Measurements from ENCODE around the gene CHMP4B. TPM values are rescaled to one million over a fixed set of nuclear protein-coding genes. Genes with fewer than 3 reads are reported as not detected.

The CHMP4B gene
- total and polyA plus RNA-seq, 12 donors: 87.5 to 246 (median 103) TPM

DNA sequence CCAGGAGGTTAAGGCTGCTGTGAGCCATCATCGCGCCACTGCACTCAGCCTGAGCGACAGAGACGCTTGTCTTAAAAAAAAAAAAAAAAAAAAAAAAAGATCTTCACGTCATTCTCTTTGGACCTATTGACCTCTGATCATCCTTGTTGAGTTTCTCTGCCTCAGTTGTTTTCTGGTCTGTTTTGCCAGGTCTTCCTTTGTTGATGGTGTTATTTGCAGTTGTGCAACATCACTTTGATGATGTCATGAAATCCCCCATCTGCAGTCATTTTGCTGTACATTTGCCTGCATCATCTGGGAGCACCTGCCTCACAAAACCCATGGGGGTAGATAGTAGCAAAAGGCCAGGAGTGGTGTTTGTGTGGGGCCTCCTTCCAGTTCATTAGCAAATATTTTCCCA lies 39.2 kb upstream of the CHMP4B start:
- DNase-seq: no peak
- TF ChIP-seq, protein P1, sequence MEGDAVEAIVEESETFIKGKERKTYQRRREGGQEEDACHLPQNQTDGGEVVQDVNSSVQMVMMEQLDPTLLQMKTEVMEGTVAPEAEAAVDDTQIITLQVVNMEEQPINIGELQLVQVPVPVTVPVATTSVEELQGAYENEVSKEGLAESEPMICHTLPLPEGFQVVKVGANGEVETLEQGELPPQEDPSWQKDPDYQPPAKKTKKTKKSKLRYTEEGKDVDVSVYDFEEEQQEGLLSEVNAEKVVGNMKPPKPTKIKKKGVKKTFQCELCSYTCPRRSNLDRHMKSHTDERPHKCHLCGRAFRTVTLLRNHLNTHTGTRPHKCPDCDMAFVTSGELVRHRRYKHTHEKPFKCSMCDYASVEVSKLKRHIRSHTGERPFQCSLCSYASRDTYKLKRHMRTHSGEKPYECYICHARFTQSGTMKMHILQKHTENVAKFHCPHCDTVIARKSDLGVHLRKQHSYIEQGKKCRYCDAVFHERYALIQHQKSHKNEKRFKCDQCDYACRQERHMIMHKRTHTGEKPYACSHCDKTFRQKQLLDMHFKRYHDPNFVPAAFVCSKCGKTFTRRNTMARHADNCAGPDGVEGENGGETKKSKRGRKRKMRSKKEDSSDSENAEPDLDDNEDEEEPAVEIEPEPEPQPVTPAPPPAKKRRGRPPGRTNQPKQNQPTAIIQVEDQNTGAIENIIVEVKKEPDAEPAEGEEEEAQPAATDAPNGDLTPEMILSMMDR (IDR thresholded peaks at IDR 0.05): no peak

GRCh38 chr20:33772439-33772838 lies 38.7 kb upstream of the CHMP4B start:
- H3K27me3 ChIP-seq: no peaks in the 10 kb centered on the region
- intact Hi-C loops (cut with DNase I): no loop called here
- H3K27ac ChIP-seq: no peak overlapping the region
- H3K4me3 ChIP-seq: no peak overlapping the region
- no peaks in the 10 kb centered on the region for H3K9me3 ChIP-seq
- no peak for ATAC-seq
- H3K4me1 ChIP-seq: peaks cover 0 to 9% (median 0%) of the 10 kb centered on the region in 9 donors
- DNase-seq: no peak
- TF ChIP-seq, protein P1 (IDR thresholded peaks at IDR 0.05): no peak
- peaks cover 0 to 40% (median 10%) of the 10 kb centered on the region in 9 donors for H3K36me3 ChIP-seq
- WGBS, 2 donors: 80 to 84% methylated on average over 3 of the region's 3 CpGs

More for the DNA sequence above, 39.2 kb upstream of the CHMP4B start:
- Histone ChIP-seq H3K36me3 (peaks cover 0 to 45% (median 10%) of the 10 kb centered on the region in 9 donors), H3K9me3 (no peaks in the 10 kb centered on the region), H3K27me3 (no peaks in the 10 kb centered on the region), H3K27ac (no peak overlapping the region), H3K4me1 (peaks cover 0 to 9% (median 0%) of the 10 kb centered on the region in 9 donors), H3K4me3 (no peak overlapping the region)
- 94 to 96% methylated on average over 5 of the region's 5 CpGs for WGBS, 2 donors
- ATAC-seq: no peak
- intact Hi-C loops (cut with DNase I): no loop called here

GRCh38 chr20:33773412-33774089 lies 37.6 kb upstream of the CHMP4B start:
- WGBS, 2 donors: 78 to 82% methylated on average over 2 of the region's 2 CpGs
- no peak for DNase-seq
- TF ChIP-seq, protein P1 (IDR thresholded peaks at IDR 0.05): no peak
- H3K27ac ChIP-seq: peak overlapping the region in 1 of 10 donors; percentile 10
- peaks cover 0 to 28% (median 0%) of the 10 kb centered on the region in 9 donors for H3K36me3 ChIP-seq
- intact Hi-C loops (cut with DNase I): no loop called here
- H3K27me3 ChIP-seq: no peaks in the 10 kb centered on the region
- ATAC-seq: peak in 4 of 8 donors; percentile 47 to 66 (median 56)
- H3K9me3 ChIP-seq: no peaks in the 10 kb centered on the region
- H3K4me3 ChIP-seq: no peak overlapping the region
- H3K4me1 ChIP-seq: peaks cover 0 to 9% (median 0%) of the 10 kb centered on the region in 9 donors

- intact Hi-C loops (cut with DNase I): no loop called here
- H3K36me3 ChIP-seq: peaks cover 0 to 27% (median 8%) of the 10 kb centered on the region in 9 donors
- WGBS, 2 donors: 83 to 88% methylated on average over 2 of the region's 2 CpGs
- no peaks in the 10 kb centered on the region for H3K27me3 ChIP-seq
- H3K4me3 ChIP-seq: no peak overlapping the region
- peaks cover 0 to 9% (median 0%) of the 10 kb centered on the region in 9 donors for H3K4me1 ChIP-seq
- no peak overlapping the region for H3K27ac ChIP-seq
- ATAC-seq (no peak), DNase-seq (no peak)
- H3K9me3 ChIP-seq: no peaks in the 10 kb centered on the region
- TF ChIP-seq, protein P1 (IDR thresholded peaks at IDR 0.05): no peak
These were observed 33.3 kb upstream of the CHMP4B start for GRCh38 chr20:33777816-33778215.

All from heart right ventricle (tissue), 16 donors.